ENCODE data around the gene IP6K2.
A peak's percentile ranks its signal among the peaks of the same experiment; 100 is the strongest.

The IP6K2 gene

GRCh38 chr3:48662753-48663488 lies 54.1 kb downstream of the IP6K2 start, which contains the start of gene CELSR3:
Gene CELSR3 (minus strand): TSS chr3:48662886. CDS start chr3:48662634, 252 bp downstream.
- DNase-seq, result peak; percentile 87

- DNase-seq, result no peak
Observed at GRCh38 chr3:48662145-48662752, 54.8 kb downstream of the IP6K2 start.

GRCh38 chr3:48661501-48662144 lies 55.4 kb downstream of the IP6K2 start:
- peak; percentile 77 for DNase-seq

- DNase-seq, result no peak
Observed at GRCh38 chr3:48660800-48661400, 56.1 kb downstream of the IP6K2 start.

- no peak for DNase-seq
Observed at GRCh38 chr3:48656841-48657281, 60.2 kb downstream of the IP6K2 start.

GRCh38 chr3:48656061-48656840 lies 60.8 kb downstream of the IP6K2 start:
- peak; percentile 76 for DNase-seq

- no peak for DNase-seq
Observed at GRCh38 chr3:48655606-48656005, 61.4 kb downstream of the IP6K2 start.

GRCh38 chr3:48655063-48655462 lies 62.0 kb downstream of the IP6K2 start:
- DNase-seq, result no peak

GRCh38 chr3:48652923-48653715 lies 63.9 kb downstream of the IP6K2 start:
- DNase-seq, result no peak

- DNase-seq, result no peak
Observed at GRCh38 chr3:48651771-48652170, 65.2 kb downstream of the IP6K2 start.

- DNase-seq, result no peak
Observed at GRCh38 chr3:48650723-48651122, 66.3 kb downstream of the IP6K2 start.

- DNase-seq, result no peak
Observed at GRCh38 chr3:48648188-48648850, 68.7 kb downstream of the IP6K2 start.

- no peak for DNase-seq
Observed at GRCh38 chr3:48647714-48648113, 69.3 kb downstream of the IP6K2 start.

- no peak for DNase-seq
Observed at GRCh38 chr3:48644898-48645760, 71.9 kb downstream of the IP6K2 start.

- DNase-seq, result no peak
Observed at GRCh38 chr3:48642605-48643004, 74.4 kb downstream of the IP6K2 start.

- no peak for DNase-seq
Observed at GRCh38 chr3:48641396-48641795, 75.6 kb downstream of the IP6K2 start.

GRCh38 chr3:48639944-48640606 lies 76.9 kb downstream of the IP6K2 start:
- no peak for DNase-seq

Measured in OCI-M1 (cell line).